HG03103 (cell line): Measurements from ENCODE around the gene ACO2.

ENCODE experiments used
- ATAC-seq: cut with Tn5 transposase; IDR thresholded peaks from one replicate; pipeline ENCODE4 v1.9.1; 2021; ENCODE audit warnings: low read depth; ENCODE audit not compliant: unreplicated experiment

ACO2 gene

GRCh38 chr22:41517172-41518047 is 48.5 kb downstream of the ACO2 start:
- ATAC-seq = no peak

DNA sequence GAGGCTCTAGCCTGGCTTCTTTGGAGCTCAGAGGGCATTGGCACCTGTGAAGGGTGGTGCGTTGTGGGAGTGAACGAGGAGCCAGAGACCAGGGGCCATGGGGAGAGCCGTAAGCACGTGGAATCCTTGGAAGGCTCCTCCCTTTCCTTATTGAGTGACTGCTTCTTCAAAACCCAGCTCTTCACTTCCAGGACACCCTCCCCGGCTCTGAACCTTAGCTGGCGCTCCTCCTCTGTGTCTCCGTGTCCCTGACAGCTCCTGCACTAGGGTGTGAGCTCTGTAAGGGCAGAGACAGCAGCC is 49.1 kb downstream of the ACO2 start:
- no peak for ATAC-seq

DNA sequence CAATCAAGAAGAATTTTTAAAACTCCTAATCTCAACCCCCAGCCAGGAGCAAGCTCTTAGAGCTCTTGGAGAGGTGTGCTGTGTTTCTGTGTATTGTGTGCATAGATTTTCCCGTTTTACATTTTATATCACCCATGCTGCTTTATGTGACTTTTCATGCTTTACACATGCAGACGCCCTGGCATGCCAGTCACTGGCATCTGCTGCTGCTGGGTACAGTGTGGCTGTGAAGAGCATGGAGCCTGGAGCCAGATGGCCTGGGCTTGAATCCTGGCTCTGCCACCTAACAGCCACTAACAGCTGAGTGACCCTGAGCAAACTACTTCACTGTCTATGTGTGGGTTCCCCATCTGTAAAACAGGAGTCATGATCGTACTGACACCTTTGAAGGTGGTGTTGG is 52.2 kb downstream of the ACO2 start:
- ATAC-seq = no peak

DNA sequence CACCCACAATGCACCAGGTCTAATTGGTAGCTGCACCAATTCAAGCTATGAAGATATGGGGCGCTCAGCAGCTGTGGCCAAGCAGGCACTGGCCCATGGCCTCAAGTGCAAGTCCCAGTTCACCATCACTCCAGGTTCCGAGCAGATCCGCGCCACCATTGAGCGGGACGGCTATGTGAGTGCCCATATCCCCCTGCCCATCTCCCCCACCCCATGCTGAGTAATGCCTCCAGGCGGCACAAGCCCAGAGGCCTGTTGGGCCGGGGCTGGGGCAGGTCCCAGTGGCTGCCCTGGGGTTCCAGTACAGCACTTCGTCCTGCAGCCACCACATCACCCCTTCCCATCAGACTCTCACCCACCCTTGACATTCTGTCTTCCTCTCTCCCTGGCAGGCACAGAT is 53.9 kb downstream of the ACO2 start:
- ATAC-seq = no peak

DNA sequence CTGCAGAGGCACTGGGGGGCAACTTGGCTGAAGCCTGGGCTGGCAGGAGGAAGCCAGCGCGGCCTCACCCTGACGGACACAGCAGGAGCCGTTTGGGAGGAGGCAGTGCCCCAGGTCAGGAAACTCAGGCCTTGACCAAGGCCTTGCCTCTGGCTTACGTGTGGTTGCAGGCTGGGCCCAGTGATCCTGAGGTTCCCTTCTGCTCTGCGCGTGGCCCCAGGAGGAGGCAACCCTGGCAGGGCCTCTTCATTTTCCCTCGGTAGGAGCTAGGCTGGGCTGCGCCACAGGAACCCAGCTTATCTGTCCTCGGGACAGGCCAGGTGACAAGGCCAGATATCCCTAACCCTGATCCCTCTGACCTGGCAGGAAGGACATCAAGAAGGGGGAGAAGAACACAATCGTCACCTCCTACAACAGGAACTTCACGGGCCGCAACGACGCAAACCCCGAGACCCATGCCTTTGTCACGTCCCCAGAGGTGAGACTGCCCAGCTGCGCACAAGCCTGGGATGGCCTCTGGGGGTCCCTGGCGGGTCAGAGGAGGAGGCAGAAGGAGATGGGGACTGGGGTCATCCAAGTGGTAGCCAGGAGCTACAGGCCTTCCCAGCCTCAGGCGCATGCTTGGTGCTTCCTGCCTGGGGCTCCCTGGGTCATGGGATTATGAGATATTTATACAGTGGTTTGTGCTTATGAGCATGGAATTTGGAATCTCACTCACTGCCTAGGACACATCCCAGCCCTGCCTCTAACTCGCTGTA is 54.7 kb downstream of the ACO2 start:
- no peak for ATAC-seq

GRCh38 chr22:41524251-41524661 is 55.3 kb downstream of the ACO2 start:
- no peak for ATAC-seq

- no peak for ATAC-seq
Observed at GRCh38 chr22:41524809-41525449, 56.0 kb downstream of the ACO2 start.

GRCh38 chr22:41525450-41526225 is 56.7 kb downstream of the ACO2 start:
- ATAC-seq = no peak

GRCh38 chr22:41526226-41526829 is 57.4 kb downstream of the ACO2 start:
- ATAC-seq = no peak

GRCh38 chr22:41526830-41527799 is 58.2 kb downstream of the ACO2 start:
- no peak for ATAC-seq

- no peak for ATAC-seq
Observed at GRCh38 chr22:41528132-41528766, 59.3 kb downstream of the ACO2 start.

- ATAC-seq = no peak
Observed at GRCh38 chr22:41528938-41529561, 60.1 kb downstream of the ACO2 start.

GRCh38 chr22:41530890-41531714 is 62.2 kb downstream of the ACO2 start:
- ATAC-seq = no peak

DNA sequence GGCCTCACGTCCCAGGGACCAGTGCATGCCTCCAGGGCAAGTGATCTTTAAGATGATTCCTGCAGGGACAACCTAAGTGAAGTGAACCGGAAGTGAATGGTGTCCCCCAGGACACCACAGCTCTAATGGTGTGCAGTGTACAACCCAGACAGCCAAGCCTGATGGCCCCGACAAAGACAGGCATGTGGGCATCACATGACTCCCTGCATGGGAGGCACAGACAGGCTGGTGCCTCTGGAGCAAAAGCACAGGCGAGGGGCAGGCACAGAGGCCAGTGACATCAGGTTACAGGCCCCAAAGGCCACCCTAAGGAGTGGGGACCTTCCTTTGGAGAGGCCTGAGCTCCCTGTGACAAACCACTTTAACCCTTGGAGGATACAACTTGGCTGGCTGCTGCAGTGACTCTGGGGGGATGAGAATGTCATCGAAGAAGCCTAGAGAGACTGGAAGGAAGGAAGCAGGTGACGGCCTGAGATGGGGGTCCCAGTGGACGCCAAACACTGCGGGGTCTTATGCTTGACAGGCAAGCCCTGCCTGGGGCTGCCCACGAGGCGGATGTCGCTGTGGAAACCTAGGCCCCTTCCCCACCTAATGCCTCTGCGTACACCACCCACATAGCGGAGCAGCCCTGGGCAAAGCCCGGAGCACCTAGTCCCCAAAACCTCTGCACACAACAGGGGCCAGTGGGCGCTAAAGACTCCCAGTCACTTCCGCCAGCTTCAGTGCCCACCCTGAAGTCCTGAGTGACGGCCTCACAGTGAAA is 63.0 kb downstream of the ACO2 start:
- no peak for ATAC-seq

DNA sequence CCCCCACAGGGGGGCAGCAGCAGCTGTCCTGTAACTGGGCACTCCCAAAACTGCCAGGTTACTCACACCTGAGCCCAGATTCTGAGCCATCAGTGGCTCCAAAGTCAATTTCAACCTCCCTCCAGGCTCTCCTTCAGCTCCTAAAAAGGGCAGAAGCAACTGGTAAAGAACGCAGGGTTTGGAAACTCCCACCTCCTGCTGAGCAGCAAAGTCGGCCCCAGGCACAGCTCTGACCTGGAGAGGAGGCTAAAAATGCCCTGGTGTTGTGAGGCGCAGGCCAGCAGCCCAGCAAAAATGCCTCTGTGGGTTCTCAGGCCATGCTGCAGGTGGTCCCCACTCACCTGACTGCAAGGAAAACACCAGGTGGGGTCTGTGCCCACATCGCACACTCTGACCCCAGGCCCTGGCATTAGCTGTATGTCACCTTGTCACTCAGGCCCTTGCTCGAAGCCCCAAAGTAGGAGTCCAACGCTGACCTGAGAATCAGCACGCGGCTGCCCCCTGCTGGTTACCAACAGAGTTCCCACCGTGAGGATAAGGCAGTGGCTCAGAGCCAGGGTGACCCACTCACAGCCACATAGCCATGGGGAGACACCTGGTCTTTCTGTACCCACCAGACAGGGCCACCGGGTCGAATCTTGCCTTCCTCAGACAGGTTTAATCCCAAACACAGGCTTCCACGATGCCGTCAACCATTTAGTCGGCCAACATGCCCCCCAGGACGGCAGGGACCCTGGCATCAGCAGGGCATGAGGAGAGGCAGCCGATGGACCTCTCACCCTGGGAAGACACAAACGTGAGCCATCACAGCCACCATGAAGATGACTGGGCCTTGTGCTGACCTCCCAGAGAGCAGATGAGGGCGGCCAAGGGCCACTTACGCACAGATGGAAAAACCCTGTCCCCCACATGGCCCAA is 64.2 kb downstream of the ACO2 start:
- ATAC-seq = no peak

- no peak for ATAC-seq
Observed at GRCh38 chr22:41534219-41534618, 65.3 kb downstream of the ACO2 start.
